SK-N-SH treated with all-trans-retinoic acid at 6 μM for 48 hours (cell line): Measurements from ENCODE around the gene ELK4.

Experiments used
- ARNTL ChIP-seq: fragments of 450-650 bp; formaldehyde crosslinking; IDR thresholded peaks from 2 replicates; pipeline ENCODE4 v1.5.0; 2020; ENCODE audit warnings: low read depth, mild to moderate bottlenecking, moderate library complexity, borderline replicate concordance
- ESRRG ChIP-seq: fragments of 250-450 bp; sonication (Bioruptor Pico); IDR thresholded peaks from 2 replicates; pipeline ENCODE4 v1.6.1; 2021; ENCODE audit warnings: mild to moderate bottlenecking
- PATZ1 ChIP-seq: fragments of 250-450 bp; sonication (Bioruptor Pico); IDR thresholded peaks from 2 replicates; pipeline ENCODE4 v1.8.0; 2020; ENCODE audit warnings: mild to moderate bottlenecking, moderate library complexity, borderline replicate concordance
- RARB ChIP-seq: fragments of 250-450 bp; sonication (Bioruptor Pico); IDR thresholded peaks from 2 replicates; pipeline ENCODE4 v1.8.0; 2021; ENCODE audit warnings: mild to moderate bottlenecking, moderate library complexity
- TOX ChIP-seq: fragments of 250-450 bp; sonication (Bioruptor Pico); IDR thresholded peaks from 2 replicates; pipeline ENCODE4 v1.8.0; 2021; ENCODE audit warnings: mild to moderate bottlenecking, moderate library complexity, borderline replicate concordance
- ZFP30 ChIP-seq: fragments of 450-650 bp; formaldehyde crosslinking; IDR thresholded peaks from 2 replicates; pipeline ENCODE4 v1.5.0; 2022; ENCODE audit warnings: mild to moderate bottlenecking, moderate library complexity

- TF ChIP-seq ESRRG (CRISPR knock-in tag), result no peak
- no peak for TF ChIP-seq ZFP30 (CRISPR knock-in tag)
- no peak for TF ChIP-seq PATZ1 (CRISPR knock-in tag)
- TF ChIP-seq RARB, result no peak
- TF ChIP-seq ARNTL (CRISPR knock-in tag), result no peak
- no peak for TF ChIP-seq TOX (CRISPR knock-in tag)
These were observed 43.2 kb downstream of the ELK4 start for GRCh38 chr1:205588636-205589035.
